ENCODE measurements around the gene TEX44.
A peak's percentile ranks its signal among the peaks of the same experiment; 100 is the strongest.

Gene TEX44

DNA sequence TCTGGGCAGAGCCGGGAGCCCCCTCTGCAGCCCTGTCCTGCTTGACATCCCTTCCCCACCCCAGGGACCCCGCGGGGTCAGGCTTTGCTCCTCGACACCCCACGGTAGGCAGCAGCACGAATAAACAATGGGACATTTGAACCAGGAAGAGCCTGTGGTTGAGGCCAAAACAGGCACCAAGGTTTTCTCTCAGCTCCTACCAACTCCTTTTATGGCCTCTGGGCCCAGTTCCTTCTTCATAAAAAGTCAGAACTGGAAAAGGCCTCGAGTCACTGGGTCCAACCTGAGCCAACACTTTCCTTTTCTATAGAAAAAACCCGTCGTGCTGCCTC, 20.6 kb downstream of the TEX44 start:
- TF ChIP-seq ZNF416 (tag by site-specific recombination; IDR thresholded peaks at IDR 0.05) = no peak
- TF ChIP-seq ZNF510 (tag by site-specific recombination; IDR thresholded peaks at IDR 0.05; ENCODE audit: insufficient replicate concordance) = no peak
- TF ChIP-seq, protein P1, sequence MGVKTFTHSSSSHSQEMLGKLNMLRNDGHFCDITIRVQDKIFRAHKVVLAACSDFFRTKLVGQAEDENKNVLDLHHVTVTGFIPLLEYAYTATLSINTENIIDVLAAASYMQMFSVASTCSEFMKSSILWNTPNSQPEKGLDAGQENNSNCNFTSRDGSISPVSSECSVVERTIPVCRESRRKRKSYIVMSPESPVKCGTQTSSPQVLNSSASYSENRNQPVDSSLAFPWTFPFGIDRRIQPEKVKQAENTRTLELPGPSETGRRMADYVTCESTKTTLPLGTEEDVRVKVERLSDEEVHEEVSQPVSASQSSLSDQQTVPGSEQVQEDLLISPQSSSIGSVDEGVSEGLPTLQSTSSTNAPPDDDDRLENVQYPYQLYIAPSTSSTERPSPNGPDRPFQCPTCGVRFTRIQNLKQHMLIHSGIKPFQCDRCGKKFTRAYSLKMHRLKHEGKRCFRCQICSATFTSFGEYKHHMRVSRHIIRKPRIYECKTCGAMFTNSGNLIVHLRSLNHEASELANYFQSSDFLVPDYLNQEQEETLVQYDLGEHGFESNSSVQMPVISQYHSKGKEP (tag by site-specific recombination; IDR thresholded peaks at IDR 0.05) = no peak
- no peak for TF ChIP-seq ZSCAN16 (tag by site-specific recombination; IDR thresholded peaks at IDR 0.05)
- no peak for TF ChIP-seq MZF1 (tag by site-specific recombination; IDR thresholded peaks at IDR 0.05; ENCODE audit: borderline replicate concordance)
- TF ChIP-seq ZNF112 (tag by site-specific recombination; IDR thresholded peaks at IDR 0.05) = no peak
- TF ChIP-seq ZNF785 (tag by site-specific recombination; IDR thresholded peaks at IDR 0.05) = no peak
- no peak for TF ChIP-seq PRDM1 (tag by site-specific recombination; IDR thresholded peaks at IDR 0.05)
- no peak for TF ChIP-seq ZNF341 (tag by site-specific recombination; IDR thresholded peaks at IDR 0.05; ENCODE audit: low read depth)
- H3K4me1 ChIP-seq (ENCODE audit: control insufficient read depth, insufficient read depth, low read length) = no peaks in the 10 kb centered on the region; the same call in 1 of the 2 replicates
- POLR2A ChIA-PET = interaction anchor here (0.7 to 1.6 kb wide), 6 partner anchors 9 to 100 kb away, joined by 3 to 8 read pairs (median 4); partner anchors contain the start of gene PTMA
- CTCF ChIA-PET = interaction anchor here (0.8 to 12.2 kb wide), 14 partner anchors 9 to 102 kb away, joined by 3 to 231 read pairs (median 6); no protein-coding TSS in a partner anchor
- no peak overlapping the region for H3K4me3 ChIP-seq (ENCODE audit: low read depth, low read length)
- no peaks in the 10 kb centered on the region for H3K36me3 ChIP-seq (ENCODE audit: control insufficient read depth in 2 of 2, insufficient read depth in 1 of 2, low read length in 2 of 2)
- H3K27ac ChIP-seq (ENCODE audit: extremely low read depth, low read depth, low read length) = peak overlapping the region; percentile 74; the same call in 1 of the 2 replicates
- no peaks in the 10 kb centered on the region for H3K9me3 ChIP-seq (ENCODE audit: control insufficient read depth, insufficient read depth, low read depth, low read length)

DNA sequence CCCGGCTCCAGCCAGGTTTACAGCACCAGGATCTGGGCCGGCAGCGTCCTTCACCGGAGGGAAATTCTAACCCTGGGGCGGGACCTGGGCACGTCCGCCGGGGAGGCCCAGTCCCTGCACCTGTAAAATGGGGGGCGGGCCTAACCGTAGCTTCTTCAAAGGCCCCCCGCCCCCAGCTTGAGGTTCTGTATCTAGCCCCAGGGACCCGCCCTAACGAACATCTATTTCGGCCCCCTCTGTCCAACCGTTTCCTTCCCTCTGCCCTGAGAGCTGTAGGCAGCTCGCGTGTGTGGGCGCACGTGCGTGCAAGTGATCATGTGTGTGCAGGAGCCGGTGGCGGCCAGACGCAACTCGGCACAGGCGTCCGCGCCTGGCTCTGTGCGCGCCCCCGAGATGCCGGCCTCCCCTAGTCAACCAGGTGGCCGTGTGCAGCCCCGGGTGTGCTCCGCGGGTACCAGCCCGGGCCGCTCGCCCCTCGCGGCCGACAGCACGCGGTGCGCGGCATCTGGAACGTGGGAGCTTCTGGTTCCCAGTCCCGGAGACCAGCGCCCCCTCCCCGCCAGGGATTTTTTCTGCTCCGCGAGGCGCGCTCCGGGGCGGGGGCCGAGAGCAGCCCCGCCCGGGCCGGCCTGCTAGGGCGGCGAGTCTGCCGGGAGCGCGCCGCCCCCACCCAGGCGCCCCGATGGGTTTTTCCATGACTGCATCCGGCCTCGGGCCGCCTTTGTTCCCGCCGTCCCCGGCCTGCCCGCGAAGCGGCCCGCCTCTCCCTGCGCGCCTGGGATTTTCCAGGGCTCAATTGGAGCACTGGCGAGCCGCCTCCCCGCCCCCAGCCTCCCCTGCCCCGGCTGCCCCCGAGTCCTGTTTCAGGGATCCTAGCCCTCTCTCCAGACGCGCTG, 21.2 kb downstream of the TEX44 start:
- CTCF ChIA-PET = interaction anchor here (0.8 to 12.2 kb wide), 11 partner anchors 8 to 102 kb away, joined by 3 to 231 read pairs (median 6); no protein-coding TSS in a partner anchor
- Histone ChIP-seq H3K36me3 (ENCODE audit: control insufficient read depth in 2 of 2, insufficient read depth in 1 of 2, low read length in 2 of 2) (no peaks in the 10 kb centered on the region), H3K4me3 (ENCODE audit: low read depth, low read length) (peak overlapping the region; percentile 30), H3K27ac (ENCODE audit: extremely low read depth, low read depth, low read length) (peak overlapping the region; percentile 74; the same call in 1 of the 2 replicates), H3K4me1 (ENCODE audit: control insufficient read depth, insufficient read depth, low read length) (no peaks in the 10 kb centered on the region; the same call in 1 of the 2 replicates), H3K9me3 (ENCODE audit: control insufficient read depth, insufficient read depth, low read depth, low read length) (no peaks in the 10 kb centered on the region)
- POLR2A ChIA-PET = interaction anchor here (0.7 to 1.6 kb wide), 5 partner anchors 9 to 94 kb away, joined by 3 to 8 read pairs (median 5); partner anchors contain the start of gene PTMA
- TF ChIP-seq, protein P2, sequence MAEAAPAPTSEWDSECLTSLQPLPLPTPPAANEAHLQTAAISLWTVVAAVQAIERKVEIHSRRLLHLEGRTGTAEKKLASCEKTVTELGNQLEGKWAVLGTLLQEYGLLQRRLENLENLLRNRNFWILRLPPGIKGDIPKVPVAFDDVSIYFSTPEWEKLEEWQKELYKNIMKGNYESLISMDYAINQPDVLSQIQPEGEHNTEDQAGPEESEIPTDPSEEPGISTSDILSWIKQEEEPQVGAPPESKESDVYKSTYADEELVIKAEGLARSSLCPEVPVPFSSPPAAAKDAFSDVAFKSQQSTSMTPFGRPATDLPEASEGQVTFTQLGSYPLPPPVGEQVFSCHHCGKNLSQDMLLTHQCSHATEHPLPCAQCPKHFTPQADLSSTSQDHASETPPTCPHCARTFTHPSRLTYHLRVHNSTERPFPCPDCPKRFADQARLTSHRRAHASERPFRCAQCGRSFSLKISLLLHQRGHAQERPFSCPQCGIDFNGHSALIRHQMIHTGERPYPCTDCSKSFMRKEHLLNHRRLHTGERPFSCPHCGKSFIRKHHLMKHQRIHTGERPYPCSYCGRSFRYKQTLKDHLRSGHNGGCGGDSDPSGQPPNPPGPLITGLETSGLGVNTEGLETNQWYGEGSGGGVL (tag by site-specific recombination; IDR thresholded peaks at IDR 0.05) = peak; percentile 61
- TF ChIP-seq, protein P3, sequence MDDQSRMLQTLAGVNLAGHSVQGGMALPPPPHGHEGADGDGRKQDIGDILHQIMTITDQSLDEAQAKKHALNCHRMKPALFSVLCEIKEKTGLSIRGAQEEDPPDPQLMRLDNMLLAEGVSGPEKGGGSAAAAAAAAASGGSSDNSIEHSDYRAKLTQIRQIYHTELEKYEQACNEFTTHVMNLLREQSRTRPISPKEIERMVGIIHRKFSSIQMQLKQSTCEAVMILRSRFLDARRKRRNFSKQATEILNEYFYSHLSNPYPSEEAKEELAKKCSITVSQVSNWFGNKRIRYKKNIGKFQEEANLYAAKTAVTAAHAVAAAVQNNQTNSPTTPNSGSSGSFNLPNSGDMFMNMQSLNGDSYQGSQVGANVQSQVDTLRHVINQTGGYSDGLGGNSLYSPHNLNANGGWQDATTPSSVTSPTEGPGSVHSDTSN (CRISPR knock-in tag; IDR thresholded peaks at IDR 0.05) = peak; percentile 59; the same call in 1 of the 2 replicates
- TF ChIP-seq ZNF341 (tag by site-specific recombination; IDR thresholded peaks at IDR 0.05; ENCODE audit: low read depth) (peak; percentile 61), IKZF3 (tag by site-specific recombination; IDR thresholded peaks at IDR 0.05) (peak; percentile 60), KLF1 (tag by site-specific recombination; IDR thresholded peaks at IDR 0.05) (peak; percentile 59), SP2 (tag by site-specific recombination; IDR thresholded peaks at IDR 0.05) (peak; percentile 83), ZNF548 (tag by site-specific recombination; IDR thresholded peaks at IDR 0.05) (no peak), ZXDB (tag by site-specific recombination; IDR thresholded peaks at IDR 0.05) (peak; percentile 82), ZNF701 (tag by site-specific recombination; IDR thresholded peaks at IDR 0.05) (no peak), GLI2 (tag by site-specific recombination; IDR thresholded peaks at IDR 0.05; ENCODE audit: borderline replicate concordance, low read depth) (no peak), ZNF629 (tag by site-specific recombination; IDR thresholded peaks at IDR 0.05) (0 out of 2 replicates have a peak, but pooled peaks have one; percentile 32), ZNF311 (tag by site-specific recombination; IDR thresholded peaks at IDR 0.05; ENCODE audit: borderline replicate concordance) (no peak)
- TF ChIP-seq, protein P4, sequence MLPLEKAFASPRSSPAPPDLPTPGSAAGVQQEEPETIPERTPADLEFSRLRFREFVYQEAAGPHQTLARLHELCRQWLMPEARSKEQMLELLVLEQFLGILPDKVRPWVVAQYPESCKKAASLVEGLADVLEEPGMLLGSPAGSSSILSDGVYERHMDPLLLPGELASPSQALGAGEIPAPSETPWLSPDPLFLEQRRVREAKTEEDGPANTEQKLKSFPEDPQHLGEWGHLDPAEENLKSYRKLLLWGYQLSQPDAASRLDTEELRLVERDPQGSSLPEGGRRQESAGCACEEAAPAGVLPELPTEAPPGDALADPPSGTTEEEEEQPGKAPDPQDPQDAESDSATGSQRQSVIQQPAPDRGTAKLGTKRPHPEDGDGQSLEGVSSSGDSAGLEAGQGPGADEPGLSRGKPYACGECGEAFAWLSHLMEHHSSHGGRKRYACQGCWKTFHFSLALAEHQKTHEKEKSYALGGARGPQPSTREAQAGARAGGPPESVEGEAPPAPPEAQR (tag by site-specific recombination; IDR thresholded peaks at IDR 0.05) = no peak
- TF ChIP-seq, protein P5, sequence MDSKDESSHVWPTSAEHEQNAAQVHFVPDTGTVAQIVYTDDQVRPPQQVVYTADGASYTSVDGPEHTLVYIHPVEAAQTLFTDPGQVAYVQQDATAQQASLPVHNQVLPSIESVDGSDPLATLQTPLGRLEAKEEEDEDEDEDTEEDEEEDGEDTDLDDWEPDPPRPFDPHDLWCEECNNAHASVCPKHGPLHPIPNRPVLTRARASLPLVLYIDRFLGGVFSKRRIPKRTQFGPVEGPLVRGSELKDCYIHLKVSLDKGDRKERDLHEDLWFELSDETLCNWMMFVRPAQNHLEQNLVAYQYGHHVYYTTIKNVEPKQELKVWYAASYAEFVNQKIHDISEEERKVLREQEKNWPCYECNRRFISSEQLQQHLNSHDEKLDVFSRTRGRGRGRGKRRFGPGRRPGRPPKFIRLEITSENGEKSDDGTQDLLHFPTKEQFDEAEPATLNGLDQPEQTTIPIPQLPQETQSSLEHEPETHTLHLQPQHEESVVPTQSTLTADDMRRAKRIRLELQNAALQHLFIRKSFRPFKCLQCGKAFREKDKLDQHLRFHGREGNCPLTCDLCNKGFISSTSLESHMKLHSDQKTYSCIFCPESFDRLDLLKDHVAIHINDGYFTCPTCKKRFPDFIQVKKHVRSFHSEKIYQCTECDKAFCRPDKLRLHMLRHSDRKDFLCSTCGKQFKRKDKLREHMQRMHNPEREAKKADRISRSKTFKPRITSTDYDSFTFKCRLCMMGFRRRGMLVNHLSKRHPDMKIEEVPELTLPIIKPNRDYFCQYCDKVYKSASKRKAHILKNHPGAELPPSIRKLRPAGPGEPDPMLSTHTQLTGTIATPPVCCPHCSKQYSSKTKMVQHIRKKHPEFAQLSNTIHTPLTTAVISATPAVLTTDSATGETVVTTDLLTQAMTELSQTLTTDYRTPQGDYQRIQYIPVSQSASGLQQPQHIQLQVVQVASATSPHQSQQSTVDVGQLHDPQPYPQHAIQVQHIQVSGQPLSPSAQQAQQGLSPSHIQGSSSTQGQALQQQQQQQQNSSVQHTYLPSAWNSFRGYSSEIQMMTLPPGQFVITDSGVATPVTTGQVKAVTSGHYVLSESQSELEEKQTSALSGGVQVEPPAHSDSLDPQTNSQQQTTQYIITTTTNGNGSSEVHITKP (tag by site-specific recombination; IDR thresholded peaks at IDR 0.05) = peak; percentile 80
